Activated CD4-positive, CD25-positive, alpha-beta regulatory T cell (primary cell): Measurements from ENCODE around the gene RER1.

Experiments
- DNase-seq, 4 experiments: peaks; one replicate each; lab custom pipeline; 2025; lab: John Stamatoyannopoulos, UW

Gene RER1

DNA sequence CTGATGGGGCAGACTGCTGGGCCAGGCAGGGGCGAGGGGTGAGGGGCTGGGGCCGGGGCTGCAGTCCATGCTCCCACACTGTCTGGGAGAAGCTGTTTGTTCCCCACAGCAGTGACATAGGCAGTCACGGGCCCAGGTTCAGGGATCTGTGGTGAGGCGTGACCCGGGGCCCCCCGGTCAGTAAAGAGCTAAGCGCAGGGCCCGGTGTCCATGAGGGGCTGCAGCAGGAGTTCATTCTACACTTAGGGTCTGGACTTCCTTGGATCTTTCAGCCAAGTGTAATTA lies 16.3 kb downstream of the RER1 start:
- DNase-seq: no peak

DNA sequence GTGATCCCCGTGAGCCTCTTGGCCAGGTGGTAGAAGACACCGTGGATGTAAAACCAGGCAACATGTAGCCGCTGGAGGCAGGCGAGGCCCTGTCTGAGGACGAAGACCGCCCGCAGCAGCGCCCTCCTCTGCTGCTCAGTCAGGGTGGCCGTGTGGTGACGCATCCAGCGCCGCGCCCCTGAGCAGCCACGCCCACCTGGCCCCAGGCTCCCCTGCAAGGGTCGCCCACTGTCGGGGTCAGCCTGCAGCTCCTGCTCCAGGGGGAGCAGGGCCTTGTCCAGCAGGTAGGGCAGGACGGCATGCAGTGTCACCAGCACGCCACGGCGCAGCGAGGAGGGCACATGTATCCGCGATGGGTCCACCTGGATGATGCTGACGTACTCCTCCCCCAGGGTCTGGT lies 16.8 kb downstream of the RER1 start:
- no peak for DNase-seq

DNA sequence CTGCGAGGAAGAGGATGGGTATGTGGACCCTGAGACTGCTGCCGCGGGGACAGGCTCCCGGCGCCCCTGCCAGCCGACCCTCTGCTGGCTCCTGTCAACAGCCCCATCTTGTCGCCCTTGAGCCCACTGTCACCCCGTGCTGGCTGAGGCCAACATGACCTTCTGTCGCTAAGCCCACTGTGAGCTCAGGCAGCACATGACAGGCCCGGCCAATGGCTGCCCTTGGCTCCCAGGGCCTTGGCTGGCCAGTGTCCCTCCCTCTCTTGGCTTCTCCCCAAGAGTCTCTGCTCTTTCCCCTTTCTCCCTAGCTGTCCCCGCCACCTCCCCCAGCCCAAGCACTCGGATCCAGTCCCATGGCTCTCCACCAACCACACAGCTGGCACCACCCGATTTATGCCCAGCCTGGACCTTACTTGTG lies 17.2 kb downstream of the RER1 start:
- no peak for DNase-seq

- no peak for DNase-seq
Observed at GRCh38 chr1:2409745-2410144, 18.1 kb downstream of the RER1 start.

GRCh38 chr1:2411801-2412394 lies 20.3 kb downstream of the RER1 start:
- DNase-seq: no peak

GRCh38 chr1:2412395-2412772 lies 20.7 kb downstream of the RER1 start, which contains the start of gene PEX10:
Gene PEX10, minus strand, starts transcription at chr1:2412564. Its CDS starts 62 bp downstream, at chr1:2412502.
- peak; percentile 96 to 98 (median 97) for DNase-seq

- DNase-seq: no peak
Observed at GRCh38 chr1:2412773-2413494, 21.3 kb downstream of the RER1 start.

DNA sequence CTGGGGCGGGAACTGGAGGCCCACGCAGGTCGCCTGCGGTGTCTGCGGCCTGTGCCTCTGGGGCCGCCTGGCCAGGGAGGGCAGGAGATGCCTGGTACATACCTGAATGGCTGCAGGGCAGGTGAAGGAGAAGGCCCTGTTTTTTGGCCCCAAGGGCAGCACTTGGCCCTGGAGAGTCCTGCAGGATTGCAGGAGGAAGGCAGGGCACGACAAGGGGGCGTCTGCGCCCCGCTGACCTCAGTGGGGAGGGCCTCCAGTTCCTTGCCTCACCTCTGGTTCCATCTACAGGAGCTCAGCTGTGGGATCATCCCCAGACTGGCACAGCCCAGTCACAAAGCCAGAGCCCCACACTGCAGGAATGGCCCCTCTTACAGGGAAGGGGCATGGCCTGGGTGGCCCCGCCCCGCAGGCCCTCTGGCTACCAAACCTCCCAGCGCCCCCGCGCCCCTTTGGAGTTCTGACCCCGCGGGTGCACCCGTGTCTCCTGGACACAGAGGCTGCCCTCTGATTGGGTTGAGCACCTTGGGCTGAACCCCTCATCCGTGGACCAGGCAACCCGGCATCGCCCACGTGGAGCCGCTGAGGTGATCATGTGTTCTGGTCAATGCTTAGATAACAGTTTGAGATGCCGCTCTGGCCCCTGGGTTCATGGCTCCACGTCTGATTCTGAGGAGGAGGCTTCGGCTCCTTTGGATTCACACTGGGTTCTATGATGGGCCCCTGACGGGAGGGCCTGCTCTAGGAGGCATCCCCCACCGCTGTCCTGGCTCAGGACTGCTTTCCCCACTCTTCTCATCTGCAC lies 22.1 kb downstream of the RER1 start:
- no peak for DNase-seq

GRCh38 chr1:2414297-2414958 lies 22.8 kb downstream of the RER1 start:
- DNase-seq: peak; percentile 59 to 69 (median 64)

- no peak for DNase-seq
Observed at GRCh38 chr1:2415337-2415736, 23.7 kb downstream of the RER1 start.

DNA sequence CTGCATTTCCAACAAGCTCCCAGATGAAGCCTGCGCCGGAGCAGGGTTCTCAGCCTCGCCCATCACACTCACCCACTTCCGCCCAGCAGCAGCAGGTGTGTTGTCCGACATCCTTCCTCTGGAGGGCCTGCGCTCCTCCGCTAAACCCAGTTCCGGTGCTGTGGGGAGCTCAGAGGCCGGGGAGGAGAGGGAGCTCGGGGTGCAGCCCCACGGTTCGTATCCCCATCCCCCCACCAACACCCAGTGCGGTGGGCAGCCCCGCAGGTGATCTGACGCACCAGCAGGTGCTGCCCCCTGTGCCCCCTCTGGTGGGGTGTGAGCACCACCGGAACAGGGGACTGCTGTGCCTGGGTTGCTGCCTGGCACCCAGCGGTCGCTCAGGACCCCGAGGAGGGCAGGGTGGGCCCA lies 24.2 kb downstream of the RER1 start:
- DNase-seq: peak in 2 of 4 experiments; percentile 26 to 40

DNA sequence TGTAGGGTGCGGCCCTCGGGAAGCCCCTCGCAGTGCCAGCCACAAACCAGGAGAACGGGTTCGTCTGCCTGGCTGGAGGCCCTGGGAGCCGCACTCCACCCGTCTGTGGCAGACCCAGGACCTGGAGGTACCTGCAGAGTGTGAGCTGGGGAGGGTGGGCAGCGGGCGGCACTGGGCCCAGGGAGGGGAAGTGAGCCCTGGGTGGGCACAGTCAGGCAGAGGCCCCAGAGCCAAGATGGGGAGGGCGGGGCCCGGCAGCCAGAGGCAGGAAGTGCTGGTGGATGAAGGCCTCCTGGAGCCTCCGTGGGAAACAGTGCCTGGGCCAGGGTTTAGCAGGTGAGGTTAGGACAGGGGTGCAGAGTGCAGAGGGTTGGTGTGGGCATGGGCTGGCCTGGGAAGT lies 24.8 kb downstream of the RER1 start:
- no peak for DNase-seq

GRCh38 chr1:2417083-2417832 lies 25.6 kb downstream of the RER1 start:
- no peak for DNase-seq

DNA sequence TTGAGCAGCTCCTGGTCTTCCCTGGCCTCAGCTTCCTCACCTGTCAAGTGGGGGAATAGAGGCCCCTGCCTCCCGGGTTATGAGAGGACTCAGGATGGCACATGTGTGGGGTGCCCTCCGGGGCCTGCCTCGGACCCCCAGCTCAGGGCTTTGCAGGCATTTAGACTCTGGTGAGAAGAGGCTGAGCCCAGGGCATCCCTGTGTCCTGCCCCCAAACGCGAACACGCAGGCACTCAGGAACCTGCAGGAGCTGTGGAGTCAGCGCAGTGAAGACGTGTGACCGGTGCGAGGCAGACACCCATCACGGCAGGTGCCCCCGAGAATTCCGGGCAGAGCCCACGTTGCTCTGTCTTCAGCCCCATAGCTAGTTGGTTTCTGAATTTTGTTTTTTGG lies 26.2 kb downstream of the RER1 start:
- DNase-seq: no peak

GRCh38 chr1:2418791-2419320 lies 27.2 kb downstream of the RER1 start:
- no peak for DNase-seq

GRCh38 chr1:2419416-2419815 lies 27.8 kb downstream of the RER1 start:
- no peak for DNase-seq

- DNase-seq: no peak
Observed at GRCh38 chr1:2422523-2422922, 30.9 kb downstream of the RER1 start.

DNA sequence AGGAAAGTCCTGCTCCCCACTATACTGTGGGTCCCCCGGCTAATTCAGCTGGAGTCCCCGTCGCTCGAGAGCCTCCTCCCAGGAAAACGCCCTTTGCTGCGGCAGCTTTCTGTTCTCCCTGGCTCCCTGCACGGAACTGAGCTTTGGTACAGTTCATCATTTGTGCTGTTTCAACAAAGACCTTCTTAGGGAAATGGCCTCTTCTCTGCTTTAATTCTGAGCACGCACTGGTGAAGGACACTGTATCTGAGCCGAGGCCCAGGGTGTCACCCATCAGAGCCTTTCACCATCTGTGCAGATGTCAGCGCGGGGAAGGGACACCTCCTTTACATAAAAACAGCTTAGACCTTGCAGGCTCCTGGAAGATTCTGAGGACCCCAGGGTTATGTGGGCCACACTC lies 34.3 kb downstream of the RER1 start:
- no peak for DNase-seq

DNA sequence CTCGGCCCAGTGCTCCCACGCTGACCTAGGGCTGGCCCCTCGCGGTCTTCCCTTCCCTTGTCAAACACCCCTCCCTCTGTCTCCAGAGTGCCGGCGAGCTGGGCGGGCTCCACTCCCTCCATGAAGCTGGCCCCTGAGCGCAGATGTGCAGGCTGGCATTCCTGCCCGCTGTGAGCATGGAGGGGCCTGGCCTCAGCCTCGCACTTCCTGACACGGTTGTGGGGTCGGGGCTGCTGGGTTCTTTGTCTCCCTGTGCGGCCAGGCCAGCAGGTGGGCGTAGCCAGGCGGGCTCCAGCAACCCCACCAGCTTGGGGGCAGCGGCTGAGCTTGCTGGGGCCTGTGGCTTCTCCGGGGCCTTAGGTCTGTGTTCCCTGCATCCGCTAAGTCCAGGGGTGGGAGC lies 34.9 kb downstream of the RER1 start:
- DNase-seq: no peak

DNA sequence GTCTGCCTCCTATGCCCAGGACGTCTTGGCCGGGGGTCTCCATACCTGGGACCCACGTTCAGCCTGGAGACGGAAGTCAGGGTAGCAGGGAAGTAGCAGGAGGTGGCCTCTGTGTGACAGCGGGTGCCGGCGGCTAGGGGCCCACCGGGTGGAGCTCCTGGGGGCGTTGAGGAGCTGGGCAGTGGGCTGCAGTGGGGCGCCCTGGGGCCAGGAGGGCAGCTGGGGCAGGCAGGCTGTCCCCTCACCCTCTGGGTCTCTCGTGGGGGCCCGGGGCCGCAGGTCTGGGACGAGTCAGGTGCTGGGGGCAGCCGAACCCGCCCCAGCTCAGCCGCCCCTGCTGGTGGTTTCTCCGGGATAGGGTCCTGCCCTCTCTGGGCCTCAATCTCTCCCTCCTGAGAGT lies 35.4 kb downstream of the RER1 start:
- DNase-seq: no peak

GRCh38 chr1:2427976-2428375 lies 36.3 kb downstream of the RER1 start:
- DNase-seq: no peak

- no peak for DNase-seq
Observed at GRCh38 chr1:2428490-2428889, 36.8 kb downstream of the RER1 start.
